ENCODE results near the gene CEND1.
"Not testable (repeated sequence)": the region's sequence is repeated elsewhere in the genome, so short reads cannot be mapped to it uniquely, and the experiment has no call there.

CEND1 gene

DNA sequence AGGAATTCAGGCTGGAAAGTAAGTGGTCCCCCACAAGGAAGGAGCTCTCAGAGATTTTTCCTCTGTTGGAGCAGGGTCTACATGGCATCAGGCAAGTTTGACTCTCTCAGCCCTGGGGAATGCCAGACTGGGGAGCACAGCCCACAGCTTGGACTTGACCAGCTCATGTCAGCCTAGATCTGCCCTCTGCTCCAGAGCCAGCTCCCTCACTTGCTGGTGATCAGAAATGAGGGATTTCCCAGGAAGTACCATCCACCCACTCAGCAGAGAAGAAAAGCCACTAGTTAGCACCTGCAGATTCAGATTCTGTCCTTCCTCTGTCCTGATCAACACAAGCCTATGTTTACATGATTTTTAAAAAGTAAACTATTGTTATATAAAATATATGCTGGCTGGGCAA, 29.7 kb downstream of the CEND1 start:
- Histone ChIP-seq H4K20me1 (peaks cover 55 to 99% (median 97%) of the 10 kb centered on the region in 11 experiments), H3K9me3 (replicated peaks in 1 of 11) (no peaks in the 10 kb centered on the region), H3K4me1 (peaks cover 0 to 19% (median 2%) of the 10 kb centered on the region in 10 experiments; a peak in 9 of 20 replicates), H3K9ac (peak overlapping the region in 4 of 11 experiments; percentile 8 to 55 (median 36); a peak in 2 of 22 replicates), H3K4me2 (0 out of 22 replicates have a peak overlapping the region, but pooled peaks of 1 of the 11 experiments have one; percentile 14), H3K27me3 (no peaks in the 10 kb centered on the region), H3K36me3 (peaks cover 95 to 98% (median 97%) of the 10 kb centered on the region in 11 experiments), H3K4me3 (no peak overlapping the region), H3K27ac (no peak overlapping the region)
- TF ChIP-seq Cebpa-rat (IDR thresholded peaks at IDR 0.05): no peak

DNA sequence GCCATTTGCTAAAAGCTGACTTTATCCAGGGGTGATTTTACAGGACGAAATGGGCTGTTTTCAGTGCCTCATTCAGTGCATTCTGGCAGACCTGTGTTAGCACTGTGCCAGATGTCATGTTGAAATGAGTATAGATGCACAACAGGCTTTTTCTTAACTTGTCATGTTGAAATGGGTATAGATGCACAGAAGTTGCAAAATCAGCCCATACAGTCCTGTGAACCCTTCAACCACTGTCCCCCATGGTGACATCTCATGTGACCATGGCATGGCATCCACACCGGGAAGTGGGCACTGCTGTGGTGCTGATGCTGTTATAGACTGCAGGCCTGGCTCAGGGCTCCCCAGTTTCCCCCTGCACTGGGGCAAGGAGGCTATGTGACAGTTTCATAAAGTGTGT, 40.2 kb downstream of the CEND1 start:
- peak overlapping the region in 10 of 11 experiments; percentile 86 to 99 (median 98); a peak in 19 of 22 replicates for H3K27ac ChIP-seq
- peak overlapping the region in 8 of 10 experiments; percentile 88 to 99 (median 93); a peak in 15 of 20 replicates for H3K4me3 ChIP-seq

DNA sequence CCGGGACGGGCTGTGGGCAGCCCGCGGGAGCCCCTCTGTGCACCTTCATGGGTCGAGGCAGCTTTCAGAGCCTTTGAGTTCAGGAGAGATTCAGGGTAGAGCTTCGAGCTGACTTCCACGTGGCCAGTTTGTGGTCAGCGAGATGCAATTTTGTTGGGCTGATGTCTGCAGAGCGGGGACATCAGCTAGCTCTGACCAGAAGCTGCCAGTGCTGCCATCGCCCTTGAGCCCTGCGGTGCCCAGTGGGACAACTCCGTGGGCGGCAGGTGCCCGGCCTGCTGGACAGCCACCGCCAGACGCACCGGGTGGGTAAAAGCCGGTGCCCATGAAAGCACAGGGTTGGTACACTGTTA, 41.9 kb downstream of the CEND1 start:
- H3K27me3 ChIP-seq: no peaks in the 10 kb centered on the region
- peak overlapping the region; percentile 88 to 99 (median 96) for H3K4me2 ChIP-seq
- peak overlapping the region; percentile 86 to 99 (median 97) for H3K27ac ChIP-seq

More for the DNA sequence above, 40.2 kb downstream of the CEND1 start:
- no peak for TF ChIP-seq Cebpa-rat (IDR thresholded peaks at IDR 0.05)
- H3K9me3 ChIP-seq (replicated peaks in 1 of 11): no peaks in the 10 kb centered on the region
- peak overlapping the region; percentile 93 to 99 (median 98); a peak in 20 of 22 replicates for H3K9ac ChIP-seq
- no peaks in the 10 kb centered on the region for H3K27me3 ChIP-seq
- peaks cover 30 to 58% (median 39%) of the 10 kb centered on the region in 10 experiments for H3K4me1 ChIP-seq
- peaks cover 54 to 73% (median 60%) of the 10 kb centered on the region in 11 experiments for H4K20me1 ChIP-seq
- H3K36me3 ChIP-seq: peaks cover 15 to 53% (median 47%) of the 10 kb centered on the region in 11 experiments
- H3K4me2 ChIP-seq: peak overlapping the region; percentile 88 to 99 (median 96)

DNA sequence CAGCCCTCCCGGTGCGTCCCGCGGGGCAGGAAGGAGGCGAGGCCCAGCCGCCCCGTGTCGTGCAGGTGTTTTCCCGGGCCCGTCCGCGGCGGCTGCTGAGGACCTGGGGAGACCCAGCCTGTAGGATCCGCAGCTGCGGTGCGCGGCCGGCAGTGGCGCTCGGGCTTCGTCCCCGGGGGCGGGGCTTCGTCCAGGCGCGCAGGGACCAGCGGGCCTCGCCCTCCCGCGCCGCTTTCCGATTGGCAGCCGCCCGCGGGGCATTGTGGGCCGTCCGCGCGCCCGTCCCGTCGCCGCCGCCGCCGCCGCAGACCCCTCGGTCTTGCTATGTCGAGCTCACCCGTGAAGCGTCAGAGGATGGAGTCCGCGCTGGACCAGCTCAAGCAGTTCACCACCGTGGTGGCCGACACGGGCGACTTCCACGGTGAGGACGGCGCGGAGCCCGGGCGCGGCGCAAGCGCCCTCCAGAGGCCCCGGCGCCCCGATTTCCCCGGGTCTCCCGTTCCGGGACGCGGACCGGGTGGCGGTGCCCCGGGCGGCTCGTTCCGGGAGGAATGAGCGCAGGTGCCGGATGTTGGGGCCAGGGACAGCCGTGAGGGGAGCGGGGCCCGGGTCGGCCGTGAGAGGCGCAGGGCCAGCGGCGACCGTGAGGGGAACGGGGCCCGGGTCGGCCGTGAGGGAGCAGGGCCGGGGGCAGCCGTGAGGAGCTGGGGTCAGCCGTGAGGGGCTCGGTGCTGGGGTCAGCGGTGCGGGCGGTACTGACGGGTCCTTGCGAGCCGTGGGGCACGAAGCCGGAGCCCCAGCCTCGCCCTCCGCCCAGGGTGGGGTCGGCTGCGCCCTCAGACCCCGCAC, 42.5 kb downstream of the CEND1 start, which contains the start of gene TALDO1:
TALDO1 (plus strand) TSS at position 307 of the 849 bp plus-strand sequence; CDS start at position 325, 18 bp downstream.
- peaks cover 32 to 49% (median 37%) of the 10 kb centered on the region in 11 experiments for H4K20me1 ChIP-seq
- H3K36me3 ChIP-seq: peaks cover 8 to 30% (median 24%) of the 10 kb centered on the region in 11 experiments
- H3K9ac ChIP-seq: peak within 1 kb of the TSS; percentile 93 to 99 (median 98)
- H3K4me2 ChIP-seq: peak within 1 kb of the TSS; percentile 88 to 99 (median 96)
- no peak for TF ChIP-seq Cebpa-rat (IDR thresholded peaks at IDR 0.05)
- H3K27ac ChIP-seq: peak within 1 kb of the TSS; percentile 86 to 99 (median 97)
- H3K4me3 ChIP-seq: peak within 1 kb of the TSS; percentile 88 to 100 (median 94)
- H3K4me1 ChIP-seq: peaks cover 33 to 48% (median 39%) of the 10 kb centered on the region in 10 experiments
- H3K9me3 ChIP-seq (replicated peaks in 1 of 11): no peaks in the 10 kb centered on the region
- no peaks in the 10 kb centered on the region for H3K27me3 ChIP-seq

More for the DNA sequence above, 41.9 kb downstream of the CEND1 start:
- Histone ChIP-seq H3K9ac (peak overlapping the region; percentile 93 to 99 (median 98)), H3K4me1 (peaks cover 30 to 51% (median 39%) of the 10 kb centered on the region in 10 experiments), H3K36me3 (peaks cover 15 to 36% (median 30%) of the 10 kb centered on the region in 11 experiments), H3K4me3 (peak overlapping the region; percentile 88 to 100 (median 94)), H3K9me3 (replicated peaks in 1 of 11) (no peaks in the 10 kb centered on the region), H4K20me1 (peaks cover 38 to 55% (median 43%) of the 10 kb centered on the region in 11 experiments)
- TF ChIP-seq Cebpa-rat (IDR thresholded peaks at IDR 0.05): no peak

DNA sequence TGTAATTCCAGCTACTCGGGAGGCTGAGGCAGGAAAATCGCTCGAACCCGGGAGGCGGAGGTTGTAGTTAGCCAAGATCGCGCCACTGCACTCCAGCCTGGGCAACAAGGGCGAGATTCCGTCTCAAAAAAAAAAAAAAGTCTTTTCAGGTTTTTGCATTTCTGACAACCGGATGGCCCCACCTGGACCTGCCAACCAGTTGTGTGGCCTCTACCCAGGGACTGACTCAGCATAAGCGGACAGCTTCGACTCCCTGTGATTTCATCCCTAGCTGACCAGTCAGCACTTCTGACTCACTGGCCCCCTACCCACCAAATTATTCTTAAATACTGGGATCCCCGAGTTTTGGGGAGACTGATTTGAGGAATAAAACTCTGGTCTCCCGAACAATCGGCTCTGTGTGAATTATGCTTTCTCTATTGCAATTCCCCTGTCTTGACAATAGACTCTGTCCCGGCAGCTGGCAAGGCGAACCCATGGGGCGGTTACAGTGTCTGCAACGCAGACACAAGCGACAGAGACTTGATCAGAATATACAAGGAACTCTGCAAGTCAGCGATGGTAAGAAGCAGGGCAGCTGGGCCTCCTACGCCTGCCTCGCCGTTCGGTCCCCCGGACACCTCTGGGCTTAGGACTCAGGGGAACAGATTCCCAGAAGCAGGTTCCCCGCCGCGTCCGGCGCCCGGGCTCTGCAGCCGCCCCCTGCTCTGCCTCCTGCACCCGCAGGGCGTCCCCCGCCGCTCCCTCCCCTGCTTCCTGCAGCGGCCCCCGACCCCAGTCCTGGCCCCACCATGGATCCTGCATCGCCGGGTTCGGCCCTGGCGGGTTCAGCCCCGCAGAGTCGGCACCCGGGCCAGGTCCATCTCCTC, 43.4 kb downstream of the CEND1 start:
- Histone ChIP-seq H3K36me3 (peaks cover 0 to 22% (median 17%) of the 10 kb centered on the region in 11 experiments; a peak in 16 of 22 replicates), H4K20me1 (peaks cover 23 to 41% (median 28%) of the 10 kb centered on the region in 11 experiments), H3K4me2 (peak overlapping the region; percentile 86 to 99 (median 95)), H3K9me3 (replicated peaks in 1 of 11) (no peaks in the 10 kb centered on the region), H3K9ac (peak overlapping the region; percentile 93 to 99 (median 98)), H3K4me3 (peak overlapping the region; percentile 88 to 100 (median 94)), H3K27ac (peak overlapping the region in 9 of 11 experiments; percentile 92 to 99 (median 98); a peak in 18 of 22 replicates), H3K4me1 (peaks cover 33 to 48% (median 39%) of the 10 kb centered on the region in 10 experiments), H3K27me3 (no peaks in the 10 kb centered on the region)
- no peak for TF ChIP-seq Cebpa-rat (IDR thresholded peaks at IDR 0.05)

DNA sequence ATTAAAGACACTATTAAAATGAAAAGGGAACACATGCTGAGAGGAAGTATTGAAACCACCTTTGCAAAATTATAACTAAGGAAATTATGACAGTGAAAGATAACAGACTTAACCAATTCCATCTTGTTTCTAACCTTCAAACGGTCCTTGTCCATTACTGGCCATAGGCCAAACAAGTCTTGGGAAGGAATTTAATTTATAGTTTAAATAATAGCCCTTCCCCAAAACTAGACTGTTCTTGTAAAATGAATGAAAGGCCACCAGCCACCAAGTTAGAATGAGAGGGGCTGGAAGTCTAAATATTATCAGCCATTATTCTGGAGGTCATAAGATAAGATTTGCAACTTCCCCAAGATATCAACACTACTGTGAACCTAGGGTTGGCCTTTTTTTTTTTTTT, 44.5 kb downstream of the CEND1 start:
- Histone ChIP-seq H3K4me2 (peak overlapping the region in 6 of 11 experiments; percentile 11 to 99 (median 93); a peak in 4 of 22 replicates), H3K27ac (no peak overlapping the region), H3K9me3 (replicated peaks in 1 of 11) (no peaks in the 10 kb centered on the region), H4K20me1 (peaks cover 12 to 30% (median 17%) of the 10 kb centered on the region in 11 experiments), H3K9ac (no peak overlapping the region), H3K36me3 (peaks cover 0 to 11% (median 6%) of the 10 kb centered on the region in 11 experiments; a peak in 11 of 22 replicates), H3K27me3 (no peaks in the 10 kb centered on the region), H3K4me1 (peaks cover 27 to 38% (median 32%) of the 10 kb centered on the region in 10 experiments), H3K4me3 (no peak overlapping the region)
- no peak for TF ChIP-seq Cebpa-rat (IDR thresholded peaks at IDR 0.05)

DNA sequence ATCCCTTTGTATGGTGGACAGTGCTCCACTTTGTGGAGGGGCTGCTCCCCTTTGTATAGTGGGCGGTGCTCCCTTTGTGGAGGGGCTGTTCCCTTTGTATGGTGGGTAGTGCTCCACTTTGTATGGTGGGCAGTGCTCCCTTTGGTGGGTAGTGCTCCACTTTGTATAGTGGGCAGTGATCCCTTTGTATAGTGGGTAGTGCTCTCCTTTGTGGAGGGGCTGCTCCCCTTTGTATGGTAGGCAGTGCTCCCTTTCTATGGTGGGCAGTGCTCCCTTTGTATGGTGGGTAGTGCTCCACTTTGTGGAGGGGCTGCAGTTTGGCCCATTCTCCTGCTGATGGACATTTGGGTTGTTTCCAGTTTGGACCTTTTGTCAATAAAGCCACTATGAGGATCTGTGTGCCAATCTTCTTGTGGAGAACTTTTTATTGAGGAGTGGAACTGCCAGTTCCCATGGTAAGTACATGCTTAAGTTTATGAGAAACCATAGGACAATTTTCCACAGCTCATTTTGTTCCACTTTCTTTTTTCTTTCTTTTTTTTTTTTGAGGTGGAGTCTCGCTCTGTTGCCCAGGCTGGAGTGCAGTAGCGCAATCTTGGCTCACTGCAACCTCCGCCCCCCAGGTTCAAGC, 47.2 kb downstream of the CEND1 start:
- Histone ChIP-seq H3K4me3 (no peak overlapping the region), H3K4me1 (peaks cover 15 to 24% (median 19%) of the 10 kb centered on the region in 10 experiments), H3K27me3 (peaks cover 5 to 13% (median 10%) of the 10 kb centered on the region in 11 experiments; a peak in 20 of 22 replicates), H3K36me3 (no peaks in the 10 kb centered on the region), H3K27ac (no peak overlapping the region), H3K4me2 (no peak overlapping the region), H3K9ac (no peak overlapping the region), H4K20me1 (peaks cover 0 to 4% (median 0%) of the 10 kb centered on the region in 11 experiments; a peak in 3 of 22 replicates), H3K9me3 (replicated peaks in 1 of 11) (no peaks in the 10 kb centered on the region)
- no peak for TF ChIP-seq Cebpa-rat (IDR thresholded peaks at IDR 0.05)

DNA sequence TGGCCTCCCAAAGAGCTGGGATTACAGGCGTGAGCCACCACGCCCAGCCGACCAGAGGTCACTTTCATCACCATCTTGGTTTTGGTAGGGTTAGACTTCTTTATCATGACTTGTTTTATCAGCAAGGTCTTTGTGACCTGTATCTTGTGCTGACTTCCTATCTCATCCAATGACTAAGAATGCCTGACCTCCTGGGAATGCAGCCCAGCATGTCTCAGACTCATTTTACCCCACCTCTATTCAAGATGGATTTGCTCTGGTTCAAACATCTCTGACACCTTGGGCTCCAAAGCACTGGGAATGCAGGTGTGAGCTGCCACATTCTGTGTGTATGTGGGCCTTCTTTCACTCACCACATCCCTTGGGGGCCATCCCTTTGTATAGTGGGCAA, 47.7 kb downstream of the CEND1 start:
- H3K27ac ChIP-seq: no peak overlapping the region
- no peaks in the 10 kb centered on the region for H3K9me3 ChIP-seq (replicated peaks in 1 of 11)
- H3K4me1 ChIP-seq: peaks cover 20 to 29% (median 24%) of the 10 kb centered on the region in 10 experiments
- no peak overlapping the region for H3K4me3 ChIP-seq
- no peak overlapping the region for H3K9ac ChIP-seq
- no peak for TF ChIP-seq Cebpa-rat (IDR thresholded peaks at IDR 0.05)
- H4K20me1 ChIP-seq: no peaks in the 10 kb centered on the region; a peak in 1 of 22 replicates
- H3K36me3 ChIP-seq: no peaks in the 10 kb centered on the region
- H3K4me2 ChIP-seq: no peak overlapping the region
- peaks cover 11 to 18% (median 14%) of the 10 kb centered on the region in 11 experiments; a peak in 21 of 22 replicates for H3K27me3 ChIP-seq

DNA sequence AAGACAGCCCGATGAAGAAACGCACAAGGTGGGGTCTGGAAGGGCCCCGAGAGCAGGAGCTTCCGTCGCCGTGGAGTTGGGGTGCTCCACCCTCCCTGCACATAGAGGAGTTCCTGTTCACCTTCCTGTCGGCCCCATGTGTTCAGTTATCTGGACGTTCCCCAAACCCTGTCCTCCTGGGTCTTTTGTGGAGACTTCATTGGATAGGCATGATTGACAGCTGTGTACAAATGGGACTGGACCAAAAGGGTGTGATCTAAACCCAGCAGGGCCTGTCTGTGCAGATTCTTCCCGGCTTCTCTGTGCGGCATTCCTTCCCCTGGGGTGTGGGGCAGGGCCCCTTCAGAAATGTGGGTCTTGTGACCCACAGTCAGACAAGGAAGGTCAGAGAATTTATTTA, 52.0 kb downstream of the CEND1 start:
- not testable (repeated sequence) for H3K27ac ChIP-seq; H3K36me3 ChIP-seq; H3K9ac ChIP-seq; H3K9me3 ChIP-seq (replicated peaks in 1 of 11); H3K4me3 ChIP-seq; H4K20me1 ChIP-seq
- peaks cover 14 to 24% (median 18%) of the 10 kb centered on the region in 11 experiments; a peak in 21 of 22 replicates for H3K27me3 ChIP-seq
- peak overlapping the region; percentile 42 to 76 (median 67) for H3K4me2 ChIP-seq
- H3K4me1 ChIP-seq: peaks cover 12 to 23% (median 18%) of the 10 kb centered on the region in 10 experiments
